HG02981 (cell line): ENCODE results near the gene MAFG.

Experiments
- ATAC-seq: cut with Tn5 transposase; IDR thresholded peaks from one replicate; pipeline ENCODE4 v1.9.1; 2021; ENCODE audit warnings: mild to moderate bottlenecking, moderate library complexity; ENCODE audit not compliant: unreplicated experiment

MAFG gene

DNA sequence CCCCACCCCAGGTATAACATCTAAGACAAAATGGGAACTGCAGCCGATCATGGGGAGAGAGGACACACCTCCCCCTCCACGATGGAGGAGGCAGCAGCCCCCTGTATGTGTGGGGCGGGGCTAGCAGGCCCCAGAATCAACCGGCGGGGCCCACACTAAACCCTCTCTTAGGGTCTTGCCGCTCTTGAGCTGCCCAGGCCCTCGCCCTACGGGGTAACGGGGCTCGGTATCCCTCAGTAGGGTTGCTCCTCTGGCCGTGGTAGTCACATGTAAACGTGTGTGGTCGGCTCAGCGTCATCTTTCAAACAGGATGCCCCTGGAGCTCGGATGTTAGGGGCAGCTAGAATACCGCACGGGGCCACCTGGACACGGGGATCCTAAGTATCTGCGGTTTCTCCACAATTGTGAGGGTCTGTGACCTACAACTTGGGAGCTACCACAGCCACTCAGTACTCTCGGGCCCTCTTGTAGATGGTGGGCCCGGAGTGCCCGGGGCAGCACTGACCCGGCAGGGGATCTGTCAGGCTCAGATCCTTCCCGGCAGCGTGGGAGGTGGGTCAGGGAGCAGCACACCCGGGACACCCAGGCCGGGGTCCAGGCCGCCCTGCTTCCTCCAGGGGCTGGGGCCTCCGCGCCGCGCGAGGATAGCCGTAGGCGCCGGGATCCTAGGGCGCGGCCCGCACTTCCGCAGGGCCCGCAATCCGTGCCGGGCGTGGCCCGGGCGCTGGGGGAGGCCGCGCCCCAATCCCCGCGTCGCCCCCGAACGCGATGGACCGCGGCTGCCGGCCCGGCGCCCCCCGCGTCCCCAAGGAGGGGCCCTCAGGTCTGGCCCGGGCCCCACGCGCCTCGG, 57.2 kb downstream of the MAFG start:
- peak; percentile 12 for ATAC-seq

DNA sequence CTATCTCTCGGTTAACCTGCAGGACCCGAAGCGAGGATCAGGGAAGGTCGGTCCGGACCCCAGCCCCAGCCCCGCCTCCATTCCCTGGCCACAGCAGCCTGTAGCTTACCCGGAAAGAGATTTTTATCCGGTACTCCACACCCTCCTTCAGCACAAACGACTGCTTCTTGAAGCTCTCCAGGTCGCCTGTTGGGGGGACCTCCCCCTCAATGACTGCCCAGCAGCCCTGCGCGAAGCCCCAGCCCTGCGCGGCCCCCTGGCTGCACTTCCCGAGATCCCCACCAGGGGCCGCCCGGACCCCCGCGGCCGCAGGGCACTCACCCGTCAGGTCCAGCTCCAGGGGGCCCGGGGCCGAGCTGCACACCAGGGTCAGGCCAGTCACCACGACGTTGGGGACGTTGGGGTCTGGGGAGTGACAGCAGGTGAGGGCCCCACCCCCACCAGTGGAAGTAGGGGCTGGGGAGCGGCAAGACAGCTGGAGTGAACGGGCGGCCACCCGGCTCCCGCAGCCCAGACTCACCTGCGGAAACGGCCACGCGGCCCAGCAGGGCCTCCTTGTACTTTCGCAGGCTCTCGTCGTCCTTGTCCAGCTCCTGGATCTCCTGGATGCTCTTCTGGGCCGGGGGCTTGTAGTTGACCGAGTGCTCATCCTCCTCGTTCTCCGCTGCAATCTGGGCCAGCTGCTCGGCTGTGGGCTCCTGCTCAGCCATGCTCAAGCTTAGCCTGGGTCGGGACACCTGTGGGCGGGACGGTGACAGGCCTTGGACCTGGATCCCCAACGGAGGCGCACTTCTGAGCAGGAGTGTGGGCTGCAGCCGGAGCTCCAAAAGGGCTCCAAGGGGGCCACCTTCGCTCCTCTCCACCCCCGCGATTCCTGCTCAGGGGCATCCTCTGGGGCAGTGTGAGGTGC, 58.1 kb downstream of the MAFG start:
- ATAC-seq: no peak

DNA sequence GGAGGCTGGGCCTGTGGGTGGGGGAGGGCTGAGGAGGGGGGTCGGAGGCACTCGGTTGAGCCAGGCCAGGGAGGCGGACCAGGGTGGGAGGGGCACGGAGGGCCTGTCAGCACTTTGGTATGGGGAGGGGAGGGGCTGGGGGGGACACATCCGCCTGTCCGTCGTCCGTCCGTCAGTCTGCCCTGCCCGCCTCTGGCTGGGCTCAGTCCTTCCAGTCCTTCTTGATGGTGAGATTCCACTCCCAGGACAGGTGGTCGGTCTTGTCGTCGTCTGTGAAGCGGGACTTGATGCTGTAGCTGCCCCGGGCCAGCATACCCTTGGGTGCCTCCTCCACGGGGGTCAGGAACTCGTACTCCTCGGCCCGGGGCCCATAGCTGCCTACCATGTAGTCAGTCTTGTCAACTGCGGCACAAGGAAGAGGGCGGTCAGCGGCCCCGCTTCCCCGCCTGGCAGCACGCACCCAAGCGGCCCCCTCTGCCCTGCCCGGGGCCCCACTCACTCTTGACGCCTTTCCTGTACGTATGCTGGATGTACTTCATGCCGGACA, 58.8 kb downstream of the MAFG start:
- ATAC-seq: no peak
